Breast epithelium (tissue), 3 donors: ENCODE results near the gene CDH4.

Experiments used
- CTCF ChIP-seq, 3 donors: fragments of 450-650 bp; IDR thresholded peaks; one replicate each; pipeline ENCODE4 v1.5.1; 2016 to 2017; ENCODE audit warnings: antibody characterized with exemption in 3 of 3, mild to moderate bottlenecking in 3 of 3, moderate library complexity in 3 of 3
- POLR2A ChIP-seq: fragments of 450-650 bp; IDR thresholded peaks from one replicate; pipeline ENCODE4 v1.6.1; 2016; ENCODE audit warnings: antibody characterized with exemption, mild to moderate bottlenecking, moderate library complexity
- POLR2AphosphoS5 ChIP-seq, 3 donors: sonication (generic); formaldehyde crosslinking; IDR thresholded peaks; one replicate each; pipeline ENCODE4 v1.6.1; 2017; ENCODE audit warnings: antibody characterized with exemption in 3 of 3

GRCh38 chr20:61391812-61392520 lies 139.9 kb downstream of the CDH4 start:
- TF ChIP-seq CTCF (IDR thresholded peaks at IDR 0.05) (no peak), POLR2A (no peak), POLR2AphosphoS5 (IDR thresholded peaks at IDR 0.05) (no peak)
